H9 (cell line): Measurements from ENCODE around the gene MTFMT. TPM values are rescaled to one million over a fixed set of nuclear protein-coding genes. Genes with fewer than 3 reads are reported as not detected.

Source experiments
- DNase-seq: peaks from one replicate; pipeline ENCODE4 v3.0.0-alpha.2; 2017
- H2AFZ ChIP-seq: one replicate; pipeline ENCODE4 v1.6.1; 2013; ENCODE audit warnings: mild to moderate bottlenecking, low read length, control low read depth, moderate library complexity
- H2AK5ac ChIP-seq: 2 replicates; pipeline ENCODE4 v1.6.1; 2013; ENCODE audit warnings: low read length, control low read depth, mixed read lengths; ENCODE audit not compliant: insufficient read length
- H2BK120ac ChIP-seq: one replicate; pipeline ENCODE4 v1.6.1; 2013; ENCODE audit warnings: low read depth, mild to moderate bottlenecking, low read length, control low read depth, inconsistent platforms; ENCODE audit not compliant: poor library complexity, severe bottlenecking
- H2BK12ac ChIP-seq: 2 replicates; pipeline ENCODE4 v1.6.1; 2013; ENCODE audit warnings: low read length, control low read depth, mixed read lengths, low read depth; ENCODE audit not compliant: insufficient read length
- H2BK15ac ChIP-seq: 2 replicates; pipeline ENCODE4 v1.6.1; 2013; ENCODE audit warnings: low read depth, low read length, control low read depth
- H2BK20ac ChIP-seq: one replicate; pipeline ENCODE4 v1.6.1; 2013; ENCODE audit warnings: low read depth, mild to moderate bottlenecking, low read length, control low read depth, inconsistent platforms; ENCODE audit not compliant: poor library complexity, severe bottlenecking
- H2BK5ac ChIP-seq: 2 replicates; pipeline ENCODE4 v1.6.1; 2013; ENCODE audit warnings: low read length, control low read depth, mixed read lengths; ENCODE audit not compliant: insufficient read length
- H3K14ac ChIP-seq: 2 replicates; pipeline ENCODE4 v1.6.1; 2013; ENCODE audit warnings: low read length, control low read depth; ENCODE audit not compliant: insufficient read depth
- H3K18ac ChIP-seq: 2 replicates; pipeline ENCODE4 v1.6.1; 2013; ENCODE audit warnings: low read depth, mild to moderate bottlenecking, mixed read lengths, low read length, control low read depth; ENCODE audit not compliant: insufficient read length
- H3K23ac ChIP-seq: 2 replicates; pipeline ENCODE4 v1.6.1; 2013; ENCODE audit warnings: low read length, control low read depth, mixed read lengths, low read depth; ENCODE audit not compliant: insufficient read length
- H3K23me2 ChIP-seq: 2 replicates; pipeline ENCODE4 v1.6.1; 2013; ENCODE audit warnings: low read depth, mild to moderate bottlenecking, mixed read lengths, low read length, control low read depth; ENCODE audit not compliant: insufficient read length, poor library complexity, severe bottlenecking
- H3K27ac ChIP-seq: 2 replicates; pipeline ENCODE4 v1.5.1; 2013; ENCODE audit warnings: low read length, control low read depth, mixed read lengths, low read depth; ENCODE audit not compliant: insufficient read length
- H3K27me3 ChIP-seq: 2 replicates; pipeline ENCODE4 v1.6.1; 2013; ENCODE audit warnings: low read length, control low read depth, inconsistent platforms; ENCODE audit not compliant: insufficient read depth
- H3K4ac ChIP-seq: 2 replicates; pipeline ENCODE4 v1.6.1; 2013; ENCODE audit warnings: low read depth, mild to moderate bottlenecking, control low read depth, inconsistent platforms, low read length, moderate library complexity
- H3K4me1 ChIP-seq: 2 replicates; pipeline ENCODE4 v1.6.1; 2013; ENCODE audit warnings: low read length, control low read depth, inconsistent platforms; ENCODE audit not compliant: insufficient read depth
- H3K4me2 ChIP-seq: 2 replicates; pipeline ENCODE4 v1.6.1; 2013; ENCODE audit warnings: low read length, control low read depth, mixed read lengths; ENCODE audit not compliant: insufficient read length, insufficient read depth
- H3K56ac ChIP-seq: 2 replicates; pipeline ENCODE4 v1.6.1; 2013; ENCODE audit warnings: low read depth, mild to moderate bottlenecking, mixed read lengths, low read length, control low read depth; ENCODE audit not compliant: insufficient read length
- H3K79me1 ChIP-seq: 2 replicates; pipeline ENCODE4 v1.6.1; 2013; ENCODE audit warnings: low read depth, mild to moderate bottlenecking, moderate library complexity, low read length, control low read depth, inconsistent platforms; ENCODE audit not compliant: insufficient read depth, poor library complexity, severe bottlenecking
- H3K79me2 ChIP-seq: 2 replicates; pipeline ENCODE4 v1.6.1; 2013; ENCODE audit warnings: low read length, control low read depth, inconsistent platforms; ENCODE audit not compliant: insufficient read depth
- H3K9ac ChIP-seq: 2 replicates; pipeline ENCODE4 v1.6.1; 2013; ENCODE audit warnings: low read length, control low read depth, mixed read lengths; ENCODE audit not compliant: insufficient read length; ENCODE audit errors: extremely low read depth
- H3K9me3 ChIP-seq: one replicate; pipeline ENCODE4 v1.6.1; 2013; ENCODE audit warnings: low read depth, low read length, inconsistent platforms; ENCODE audit not compliant: control insufficient read depth
- H3T11ph ChIP-seq: one replicate; pipeline ENCODE4 v1.6.1; 2013; ENCODE audit warnings: mild to moderate bottlenecking, low read length, control low read depth, inconsistent platforms
- H4K20me1 ChIP-seq: one replicate; pipeline ENCODE4 v1.6.1; 2013; ENCODE audit not compliant: control insufficient read depth, insufficient read length, insufficient read depth
- H4K5ac ChIP-seq: 2 replicates; pipeline ENCODE4 v1.6.1; 2013; ENCODE audit warnings: low read depth, mild to moderate bottlenecking, mixed read lengths, low read length, control low read depth; ENCODE audit not compliant: insufficient read length
- H4K8ac ChIP-seq: replicated peaks from 2 replicates; pipeline ENCODE4 v1.6.1; 2013; ENCODE audit warnings: low read length, control low read depth, mixed read lengths, low read depth; ENCODE audit not compliant: insufficient read length
- H4K91ac ChIP-seq: 2 replicates; pipeline ENCODE4 v1.6.1; 2013; ENCODE audit warnings: low read depth, mild to moderate bottlenecking, moderate library complexity, mixed read lengths, low read length, control low read depth; ENCODE audit not compliant: insufficient read length
- H3K27ac Mint-ChIP-seq, 3 experiments: 2 replicates in 2 of 3; 3 replicates in 1 of 3; pipeline ENCODE4 v1.8.0; 2020 to 2021; ENCODE audit warnings: mixed read lengths in 3 of 3, mild to moderate bottlenecking in 1 of 3, moderate library complexity in 1 of 3
- H3K27me3 Mint-ChIP-seq: 2 replicates; pipeline ENCODE4 v1.8.0; 2021; ENCODE audit warnings: low read depth, mild to moderate bottlenecking, moderate library complexity, mixed read lengths
- H3K36me3 Mint-ChIP-seq, 3 experiments: 2 replicates in 2 of 3; 3 replicates in 1 of 3; pipeline ENCODE4 v1.8.0; 2020 to 2021; ENCODE audit warnings: low read depth in 3 of 3, mixed read lengths in 3 of 3; ENCODE audit not compliant: insufficient read depth in 1 of 3
- H3K4me1 Mint-ChIP-seq, 2 experiments: 2 replicates each; pipeline ENCODE4 v1.8.0; 2020; ENCODE audit warnings: mixed read lengths in 2 of 2
- H3K4me3 Mint-ChIP-seq, 2 experiments: 2 replicates in 1 of 2; 3 replicates in 1 of 2; pipeline ENCODE4 v1.8.0; 2020 to 2021; ENCODE audit warnings: mild to moderate bottlenecking in 2 of 2, mixed read lengths in 2 of 2, moderate library complexity in 1 of 2
- H3K9me3 Mint-ChIP-seq, 2 experiments: 2 replicates in 1 of 2; 3 replicates in 1 of 2; pipeline ENCODE4 v1.8.0; 2020; ENCODE audit warnings: mild to moderate bottlenecking in 2 of 2, mixed read lengths in 2 of 2, moderate library complexity in 1 of 2
- WGBS: extraction: QIAGEN DNeasy Blood & Tissue Kit; methylation state at CpG from one replicate; pipeline ENCODE4 v1.1.7; 2013; ENCODE audit warnings: missing lambda C conversion rate, low lambda C conversion rate, mixed read lengths; ENCODE audit not compliant: insufficient read length; ENCODE audit errors: extremely low coverage; 5-methylcytosine and 5-hydroxymethylcytosine counted together
- total RNA-seq: library from RNA; stranded (reverse); gene quantifications from 2 replicates; pipeline ENCODE4 v1.2.1, GENCODE V29; 2021
- TF ChIP-seq, protein P1 (sequence below): fragments of 200-600 bp; sonication (generic); conservative IDR thresholded peaks from 3 replicates; pipeline ENCODE4 v1.8.0; 2021; ENCODE audit warnings: antibody characterized with exemption, mild to moderate bottlenecking

The MTFMT gene
- total RNA-seq, 1 experiment from 2014 or later, result 16.0 TPM

DNA sequence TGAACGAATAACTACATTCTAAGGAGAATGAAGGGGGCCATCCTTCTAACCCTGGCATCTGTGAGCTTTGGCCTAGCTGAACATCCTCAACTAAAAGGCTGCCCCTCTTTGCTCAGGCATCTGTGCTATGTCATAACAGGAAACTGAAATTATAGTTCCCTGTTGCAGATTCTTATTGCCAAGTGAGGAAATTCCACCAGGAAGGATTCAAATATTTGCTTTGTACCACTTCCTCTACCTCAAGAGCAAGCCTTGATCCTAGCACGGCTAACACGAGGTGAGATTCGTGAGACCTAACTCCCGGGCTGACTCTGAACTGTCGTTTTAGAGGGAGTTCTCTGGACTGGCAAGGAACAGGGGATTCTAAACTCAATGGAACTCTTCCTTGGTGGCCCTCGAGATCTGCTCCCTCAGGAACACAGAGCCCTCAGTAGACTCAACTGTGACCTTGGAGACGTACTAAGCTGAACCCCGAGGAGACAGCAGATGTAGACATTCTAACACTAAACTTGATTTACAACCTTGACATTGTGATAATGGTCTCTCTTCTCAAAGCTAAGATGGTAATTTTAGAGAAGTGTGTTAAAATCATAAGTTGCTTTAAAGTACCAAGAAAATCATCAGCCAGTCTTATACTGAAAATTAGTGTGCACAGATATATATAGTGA, 43.9 kb downstream of the MTFMT start:
- Histone ChIP-seq H4K20me1 (no peaks in the 10 kb centered on the region), H3K79me2 (no peaks in the 10 kb centered on the region), H3K9me3 (no peaks in the 10 kb centered on the region), H3K27ac (no peak overlapping the region), H3K18ac (no peak overlapping the region), H4K5ac (no peak overlapping the region), H3K23me2 (no peaks in the 10 kb centered on the region), H3K4me2 (no peak overlapping the region), H2AK5ac (no peak overlapping the region), H3K56ac (no peak overlapping the region), H3K79me1 (no peaks in the 10 kb centered on the region), H2BK20ac (no peak overlapping the region), H3T11ph (no peak overlapping the region), H3K14ac (no peak overlapping the region), H2BK5ac (no peak overlapping the region), H2AFZ (no peak overlapping the region), H4K8ac (no peak overlapping the region), H4K91ac (no peak overlapping the region), H3K27me3 (no peaks in the 10 kb centered on the region), H3K23ac (no peak overlapping the region), H3K9ac (no peak overlapping the region), H3K4ac (no peak overlapping the region), H2BK15ac (no peak overlapping the region), H3K4me1 (no peaks in the 10 kb centered on the region), H2BK12ac (no peak overlapping the region), H2BK120ac (no peak overlapping the region)
- H3K9me3 Mint-ChIP-seq, result no peaks in the 10 kb centered on the region
- no peaks in the 10 kb centered on the region for H3K27me3 Mint-ChIP-seq
- no CpG with 5 or more reads among the region's 9 CpGs for WGBS
- DNase-seq, result no peak
- TF ChIP-seq, protein P1, sequence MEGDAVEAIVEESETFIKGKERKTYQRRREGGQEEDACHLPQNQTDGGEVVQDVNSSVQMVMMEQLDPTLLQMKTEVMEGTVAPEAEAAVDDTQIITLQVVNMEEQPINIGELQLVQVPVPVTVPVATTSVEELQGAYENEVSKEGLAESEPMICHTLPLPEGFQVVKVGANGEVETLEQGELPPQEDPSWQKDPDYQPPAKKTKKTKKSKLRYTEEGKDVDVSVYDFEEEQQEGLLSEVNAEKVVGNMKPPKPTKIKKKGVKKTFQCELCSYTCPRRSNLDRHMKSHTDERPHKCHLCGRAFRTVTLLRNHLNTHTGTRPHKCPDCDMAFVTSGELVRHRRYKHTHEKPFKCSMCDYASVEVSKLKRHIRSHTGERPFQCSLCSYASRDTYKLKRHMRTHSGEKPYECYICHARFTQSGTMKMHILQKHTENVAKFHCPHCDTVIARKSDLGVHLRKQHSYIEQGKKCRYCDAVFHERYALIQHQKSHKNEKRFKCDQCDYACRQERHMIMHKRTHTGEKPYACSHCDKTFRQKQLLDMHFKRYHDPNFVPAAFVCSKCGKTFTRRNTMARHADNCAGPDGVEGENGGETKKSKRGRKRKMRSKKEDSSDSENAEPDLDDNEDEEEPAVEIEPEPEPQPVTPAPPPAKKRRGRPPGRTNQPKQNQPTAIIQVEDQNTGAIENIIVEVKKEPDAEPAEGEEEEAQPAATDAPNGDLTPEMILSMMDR, result no peak
- peaks cover 0 to 13% (median 4%) of the 10 kb centered on the region in 3 experiments; a peak in 5 of 7 replicates for H3K36me3 Mint-ChIP-seq
- H3K27ac Mint-ChIP-seq, result peak overlapping the region in 1 of 3 experiments; percentile 86; a peak in 1 of 7 replicates
- H3K4me1 Mint-ChIP-seq, result peaks cover 17 to 23% of the 10 kb centered on the region in 2 experiments
- peak overlapping the region in 1 of 2 experiments; percentile 52; a peak in 1 of 5 replicates for H3K4me3 Mint-ChIP-seq
